Upper lobe of left lung (tissue), 6 donors: ENCODE results near the gene SPRR3. TPM values are rescaled to one million over a fixed set of nuclear protein-coding genes. Genes with fewer than 3 reads are reported as not detected.

Source experiments
- ATAC-seq, 2 donors: fragments of 200-7000 bp; cut with Tn5 transposase; one replicate each; pipeline ENCODE4 v1.9.1; 2022; ENCODE audit warnings: mild to moderate bottlenecking in 2 of 2, moderate library complexity in 2 of 2; ENCODE audit not compliant: low FRiP score in 2 of 2
- DNase-seq, 2 donors: peaks; one replicate each; pipeline ENCODE4 v3.0.0-alpha.2; 2019 to 2020
- H3K27ac ChIP-seq, 4 donors: fragments of 200-600 bp; sonication (generic); one replicate each; pipeline ENCODE4 v1.5.1; 2016 to 2019
- H3K27me3 ChIP-seq, 4 donors: fragments of 200-600 bp; sonication (generic); one replicate each; pipeline ENCODE4 v1.5.1; 2017 to 2019
- H3K36me3 ChIP-seq, 4 donors: fragments of 200-600 bp; sonication (generic); one replicate each; pipeline ENCODE4 v1.5.1; 2016 to 2019
- H3K4me1 ChIP-seq, 4 donors: fragments of 200-600 bp; sonication (generic); one replicate each; pipeline ENCODE4 v1.5.1; 2018 to 2019
- H3K4me3 ChIP-seq, 4 donors: fragments of 200-600 bp; sonication (generic); one replicate each; pipeline ENCODE4 v1.5.1; 2017 to 2019; ENCODE audit warnings: mild to moderate bottlenecking in 2 of 4, moderate library complexity in 1 of 4
- H3K9me3 ChIP-seq, 4 donors: fragments of 200-600 bp; sonication (generic); one replicate each; pipeline ENCODE4 v1.5.1; 2018 to 2019
- CTCF ChIP-seq, 6 experiments: fragments of 450-650 bp in 4 of 6; fragments of 200-600 bp in 2 of 6; sonication (generic) in 2 of 6; IDR thresholded peaks; one replicate each; pipeline ENCODE4 v1.5.1; 2016 to 2019; ENCODE audit warnings: antibody characterized with exemption in 6 of 6
- EP300 ChIP-seq, 4 donors: sonication (generic); formaldehyde crosslinking; IDR thresholded peaks; one replicate each; pipeline ENCODE4 v1.5.1; 2017; ENCODE audit warnings: antibody characterized with exemption in 4 of 4, control low read depth in 2 of 4
- POLR2A ChIP-seq, 4 donors: fragments of 450-650 bp; IDR thresholded peaks; one replicate each; pipeline ENCODE4 v1.5.1; 2016 to 2017; ENCODE audit warnings: antibody characterized with exemption in 4 of 4, mild to moderate bottlenecking in 2 of 4
- POLR2AphosphoS5 ChIP-seq, 2 donors: sonication (generic); formaldehyde crosslinking; IDR thresholded peaks; one replicate each; pipeline ENCODE4 v1.5.1; 2017; ENCODE audit warnings: antibody characterized with exemption in 2 of 2
- WGBS, 2 donors: methylation state at CpG; one replicate each; pipeline ENCODE4 v1.1.5; 2017 to 2018; 5-methylcytosine and 5-hydroxymethylcytosine counted together
- total RNA-seq, 6 donors: library from RNA; depleted of rRNA in 4 of 6; stranded (reverse); fragments of >200 nt in 4 of 6; gene quantifications; one replicate each; pipeline versions ENCODE4 v1.1.0 to v1.2.1, GENCODE V29; 2016 to 2021
- donor health status: DM: no; HTN: no; CAD: no; lungs with moderate emphysema.
- donor health status: DM: no; HTN: yes; CAD: no; lungs with severe emphysema.

Gene SPRR3
- total RNA-seq, 6 donors from 2014 or later, result not detected

GRCh38 chr1:153024413-153024812, 22.9 kb downstream of the SPRR3 start:
- 85 to 94% methylated on average over 1 of the region's 1 CpG for WGBS, 2 donors
- Histone ChIP-seq H3K4me1 (no peaks in the 10 kb centered on the region), H3K36me3 (no peaks in the 10 kb centered on the region), H3K27me3 (no peaks in the 10 kb centered on the region), H3K27ac (no peak overlapping the region), H3K4me3 (no peak overlapping the region), H3K9me3 (no peaks in the 10 kb centered on the region)
- DNase-seq (no peak), ATAC-seq (no peak)
- TF ChIP-seq EP300 (IDR thresholded peaks at IDR 0.05), result no peak
- TF ChIP-seq CTCF (IDR thresholded peaks at IDR 0.05), result no peak

GRCh38 chr1:153025797-153026196, 24.2 kb downstream of the SPRR3 start:
- Histone ChIP-seq H3K4me1 (no peaks in the 10 kb centered on the region), H3K4me3 (no peak overlapping the region), H3K27ac (no peak overlapping the region), H3K27me3 (no peaks in the 10 kb centered on the region), H3K36me3 (no peaks in the 10 kb centered on the region), H3K9me3 (no peaks in the 10 kb centered on the region)
- WGBS, 2 donors, result 81 to 86% methylated on average over 1 of the region's 1 CpG
- TF ChIP-seq POLR2AphosphoS5 (IDR thresholded peaks at IDR 0.05) (no peak), EP300 (IDR thresholded peaks at IDR 0.05) (no peak), CTCF (IDR thresholded peaks at IDR 0.05) (no peak), POLR2A (IDR thresholded peaks at IDR 0.05) (no peak)
- DNase-seq (no peak), ATAC-seq (no peak)

- DNase-seq (no peak), ATAC-seq (no peak)
- no peaks in the 10 kb centered on the region for H3K36me3 ChIP-seq
- 57 to 75% methylated on average over 1 of the region's 1 CpG for WGBS, 2 donors
- H3K27me3 ChIP-seq, result no peaks in the 10 kb centered on the region
- H3K9me3 ChIP-seq, result no peaks in the 10 kb centered on the region
- H3K27ac ChIP-seq, result no peak overlapping the region
- no peak for TF ChIP-seq POLR2A (IDR thresholded peaks at IDR 0.05)
- no peak for TF ChIP-seq CTCF (IDR thresholded peaks at IDR 0.05)
- TF ChIP-seq EP300 (IDR thresholded peaks at IDR 0.05), result no peak
- no peak for TF ChIP-seq POLR2AphosphoS5 (IDR thresholded peaks at IDR 0.05)
- H3K4me3 ChIP-seq, result no peak overlapping the region
- no peaks in the 10 kb centered on the region for H3K4me1 ChIP-seq
Measured at GRCh38 chr1:153028766-153029165, 27.2 kb downstream of the SPRR3 start.

- DNase-seq, result no peak
- TF ChIP-seq POLR2AphosphoS5 (IDR thresholded peaks at IDR 0.05) (no peak), POLR2A (IDR thresholded peaks at IDR 0.05) (no peak), EP300 (IDR thresholded peaks at IDR 0.05) (no peak), CTCF (IDR thresholded peaks at IDR 0.05) (no peak)
- ATAC-seq, result no peak
- Histone ChIP-seq H3K27me3 (no peaks in the 10 kb centered on the region), H3K4me3 (no peak within 1 kb of the TSS), H3K36me3 (no peaks in the 10 kb centered on the region), H3K9me3 (no peaks in the 10 kb centered on the region), H3K4me1 (no peaks in the 10 kb centered on the region), H3K27ac (no peak within 1 kb of the TSS)
Measured at GRCh38 chr1:153030895-153031294, 29.3 kb downstream of the SPRR3 start, which contains the start of gene SPRR1B. SPRR1B (plus strand) TSS chr1:153031203; CDS start chr1:153032346, 1,143 bp downstream.

GRCh38 chr1:153032073-153032472, 30.5 kb downstream of the SPRR3 start:
- Histone ChIP-seq H3K4me3 (no peak overlapping the region), H3K27me3 (no peaks in the 10 kb centered on the region), H3K36me3 (no peaks in the 10 kb centered on the region), H3K4me1 (no peaks in the 10 kb centered on the region), H3K27ac (no peak overlapping the region), H3K9me3 (no peaks in the 10 kb centered on the region)
- DNase-seq (no peak), ATAC-seq (no peak)
- TF ChIP-seq POLR2A (IDR thresholded peaks at IDR 0.05) (no peak), CTCF (IDR thresholded peaks at IDR 0.05) (no peak)
